NCI-H1048 (cell line): Measurements from ENCODE around the gene PRKCA.
"Not testable (repeated sequence)": the region's sequence is repeated elsewhere in the genome, so short reads cannot be mapped to it uniquely, and the experiment has no call there.

Source experiments
- DNase-seq: peaks from one replicate; lab custom pipeline; 2025; lab: John Stamatoyannopoulos, UW

The PRKCA gene

DNA sequence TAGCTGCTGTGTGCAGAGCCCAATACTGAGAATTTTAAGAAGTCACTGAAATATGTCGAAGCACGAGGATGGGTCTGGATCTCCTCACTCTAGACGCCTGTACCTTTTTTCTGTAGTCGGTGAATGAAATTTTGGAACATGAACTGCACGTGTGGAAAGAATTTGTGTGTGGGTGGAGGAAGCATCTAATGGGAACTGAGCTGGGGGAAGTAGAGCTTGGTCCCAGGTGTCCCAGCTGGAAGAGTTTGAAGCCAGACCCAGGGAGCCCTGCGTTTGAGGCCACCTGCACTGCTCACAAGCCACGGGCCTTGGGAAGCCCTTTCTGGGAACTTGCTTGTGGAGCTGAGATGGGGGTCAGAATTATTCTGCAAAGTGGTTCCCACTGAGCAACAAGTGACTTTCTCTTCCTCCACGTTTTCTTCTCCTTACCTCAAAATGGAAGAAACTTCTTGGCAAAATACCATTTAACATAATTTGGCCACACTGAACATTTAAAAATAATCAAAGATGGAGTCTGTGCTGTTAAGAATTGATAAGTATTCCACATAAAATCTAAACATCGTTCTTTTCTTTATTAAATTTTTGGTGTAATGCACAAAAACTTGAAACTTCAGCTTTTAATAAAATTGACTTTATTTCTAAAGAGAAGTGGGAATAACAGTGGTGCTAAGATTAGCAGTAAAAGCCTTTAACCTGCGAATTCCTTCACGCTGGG lies 163.8 kb downstream of the PRKCA start:
- no peak for DNase-seq

DNA sequence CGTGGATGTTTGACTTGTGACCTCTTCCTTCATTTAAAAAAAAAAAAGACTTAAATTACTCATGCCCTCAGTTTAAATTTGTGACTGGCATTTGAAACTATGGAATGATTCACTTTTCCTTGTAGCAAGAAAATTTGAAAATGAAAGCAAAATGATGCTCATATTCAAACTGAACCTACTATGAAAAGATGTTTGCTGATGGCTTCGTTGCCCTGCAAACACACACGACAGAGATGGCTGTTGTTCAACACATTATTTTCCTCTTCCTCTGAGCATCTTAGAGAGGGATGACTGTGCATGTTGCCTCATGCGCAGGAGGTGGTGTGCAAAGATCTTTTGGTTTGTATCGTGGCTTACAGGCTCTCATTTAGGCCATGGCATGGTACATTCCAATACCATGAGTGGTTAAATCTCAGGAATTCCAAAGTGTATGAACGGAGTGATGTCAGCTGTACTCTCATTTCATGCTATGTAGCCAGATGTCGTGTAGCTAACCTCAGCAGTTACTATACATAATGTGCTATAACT lies 164.5 kb downstream of the PRKCA start:
- DNase-seq: no peak

DNA sequence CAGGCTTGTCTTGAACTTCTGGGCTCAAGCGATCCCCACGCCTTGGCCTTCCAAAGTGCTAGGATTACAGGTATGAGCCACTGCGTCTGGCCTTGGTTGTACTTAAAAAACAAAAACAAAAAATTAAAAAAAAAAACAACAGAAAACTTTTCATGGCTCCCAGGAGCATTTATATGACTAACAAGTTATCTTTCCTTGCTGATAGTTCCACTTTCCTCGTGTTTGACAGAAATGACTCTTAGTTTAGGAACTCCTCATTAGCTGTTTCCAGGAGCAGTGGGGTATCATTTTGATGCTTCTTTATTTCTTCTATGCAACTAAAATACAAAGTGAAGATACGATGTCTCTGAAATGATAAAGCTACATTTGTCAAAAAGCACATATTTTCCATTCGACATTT lies 165.4 kb downstream of the PRKCA start:
- no peak for DNase-seq

DNA sequence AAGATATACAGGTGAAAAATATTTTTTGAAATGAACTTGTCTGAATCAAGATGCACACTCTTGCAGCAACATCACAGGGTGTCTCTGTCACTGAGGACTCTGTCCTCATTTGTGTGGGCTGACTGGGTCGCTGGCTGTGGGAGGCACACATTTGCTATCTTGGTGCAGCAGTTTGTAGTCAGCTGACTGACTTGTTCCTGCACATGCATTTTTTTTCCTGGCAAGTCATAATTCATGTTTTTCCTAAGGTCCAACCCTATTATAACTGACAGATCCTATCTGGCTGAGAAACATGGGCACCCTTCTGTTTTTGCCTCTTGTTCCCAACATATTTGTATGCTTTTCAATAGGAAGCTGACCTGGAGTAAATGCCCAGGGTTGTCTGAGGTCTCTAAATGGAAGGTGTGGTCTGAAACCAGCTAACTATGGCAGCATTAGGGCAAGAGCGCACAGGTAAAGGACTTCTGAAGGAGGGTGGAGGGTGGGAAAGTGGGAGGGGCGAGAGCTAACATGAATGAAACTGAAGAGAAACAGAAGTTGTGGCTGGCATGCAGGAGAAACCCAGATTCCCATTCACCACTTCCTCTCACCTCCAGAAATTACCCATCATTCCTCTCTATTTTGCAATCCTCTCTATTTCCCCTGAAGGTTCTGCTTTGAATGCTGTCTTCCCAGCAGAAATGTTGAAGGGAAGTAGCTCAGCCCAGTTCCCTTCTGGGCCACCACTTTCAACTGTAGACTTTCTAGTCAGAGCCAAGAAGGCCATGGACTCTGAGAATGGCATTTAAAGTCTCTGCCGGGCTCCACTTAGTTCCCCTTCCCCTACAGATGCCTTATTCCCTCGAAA lies 166.1 kb downstream of the PRKCA start:
- DNase-seq: no peak

DNA sequence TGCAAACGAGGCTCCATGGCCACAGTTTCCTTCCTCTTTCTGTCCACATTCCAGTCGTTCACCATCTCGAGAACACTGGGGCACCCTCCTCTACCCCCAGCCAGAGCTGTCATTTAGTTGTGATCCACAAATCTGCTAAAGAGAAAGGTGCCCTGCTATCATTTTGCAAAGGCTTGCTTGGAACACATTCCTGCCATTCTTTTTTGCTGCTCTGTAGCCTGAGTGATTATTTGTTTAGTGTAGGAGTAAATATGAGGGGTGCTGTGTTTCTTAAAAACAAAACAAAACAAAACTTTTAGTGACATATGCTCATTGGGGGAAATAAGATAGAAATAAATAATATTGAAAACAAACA lies 166.7 kb downstream of the PRKCA start:
- DNase-seq: no peak

DNA sequence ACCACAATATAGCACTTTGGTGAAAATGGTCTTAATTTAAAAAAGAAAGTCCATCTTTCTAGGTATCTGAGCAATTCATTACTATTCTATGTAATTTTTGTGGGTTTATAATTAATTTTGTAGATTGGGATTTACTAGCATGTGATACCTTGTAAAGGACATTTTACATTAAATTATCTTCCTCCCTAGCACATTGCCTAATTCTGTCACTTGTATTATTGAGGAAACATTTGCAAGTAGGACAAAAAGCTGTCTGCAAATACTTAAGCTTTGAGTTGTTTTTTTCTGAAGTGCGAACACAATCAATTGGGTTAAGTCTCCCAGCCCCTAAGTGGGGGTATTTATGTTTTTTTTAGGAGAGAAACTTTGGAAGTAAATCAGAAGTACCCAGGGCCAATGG lies 167.0 kb downstream of the PRKCA start:
- DNase-seq: no peak

DNA sequence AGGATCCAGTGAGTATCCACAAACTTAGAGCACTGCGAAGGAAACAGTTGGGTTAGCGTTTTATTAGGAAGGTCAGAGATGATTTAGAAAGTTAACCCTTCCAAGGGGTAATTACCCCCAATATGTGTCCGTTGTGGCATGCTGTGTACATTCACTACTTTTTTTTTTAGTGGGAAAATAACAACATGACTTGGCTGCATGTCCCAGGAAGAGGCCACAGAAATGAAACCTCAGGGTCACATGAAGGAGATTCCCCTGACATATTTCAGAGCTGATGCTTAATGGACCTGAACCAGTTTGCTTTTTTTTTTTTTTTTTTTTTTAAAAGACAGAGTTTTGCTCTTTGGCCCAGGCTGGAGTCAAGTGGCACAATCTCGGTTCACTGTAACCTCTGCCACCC lies 167.5 kb downstream of the PRKCA start:
- DNase-seq: no peak

DNA sequence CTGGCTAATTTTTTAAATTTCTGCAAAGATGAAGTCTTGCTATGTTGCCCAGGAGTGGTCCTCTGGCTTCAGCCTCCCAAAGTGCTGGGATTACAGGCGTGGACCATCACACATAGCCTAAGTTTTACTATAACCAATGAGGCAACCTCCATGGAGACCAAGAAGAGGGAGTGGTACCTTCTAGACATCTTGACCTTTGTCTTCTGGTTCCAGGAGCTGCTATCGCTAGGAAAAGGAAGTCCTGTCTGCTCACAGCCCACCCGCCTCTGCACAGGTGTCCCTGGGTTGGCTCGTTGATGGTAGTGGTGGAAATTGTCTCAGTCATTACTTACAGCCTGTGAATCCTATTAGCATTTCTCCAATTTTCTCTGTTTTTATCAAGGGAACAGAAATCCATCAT lies 169.7 kb downstream of the PRKCA start:
- DNase-seq: no peak

DNA sequence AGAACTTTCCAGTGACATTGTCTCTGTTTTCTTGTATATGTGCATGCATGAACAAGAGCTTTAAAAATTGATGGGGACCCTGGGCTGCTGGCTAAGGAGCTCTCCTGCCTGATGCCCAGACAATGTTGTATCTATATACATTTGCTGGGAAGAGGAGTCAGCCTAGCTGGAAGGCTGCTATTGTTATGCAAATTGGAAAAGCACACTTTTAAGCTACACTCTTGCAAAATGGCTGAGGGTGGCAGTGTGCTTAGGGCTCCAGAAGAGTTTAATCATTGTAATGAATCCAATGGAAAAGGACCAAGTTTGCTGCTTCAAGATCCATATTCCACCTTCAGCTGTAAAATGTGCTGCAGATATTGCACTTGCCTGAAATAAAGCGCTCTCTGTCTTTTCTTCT lies 171.8 kb downstream of the PRKCA start:
- DNase-seq: no peak

DNA sequence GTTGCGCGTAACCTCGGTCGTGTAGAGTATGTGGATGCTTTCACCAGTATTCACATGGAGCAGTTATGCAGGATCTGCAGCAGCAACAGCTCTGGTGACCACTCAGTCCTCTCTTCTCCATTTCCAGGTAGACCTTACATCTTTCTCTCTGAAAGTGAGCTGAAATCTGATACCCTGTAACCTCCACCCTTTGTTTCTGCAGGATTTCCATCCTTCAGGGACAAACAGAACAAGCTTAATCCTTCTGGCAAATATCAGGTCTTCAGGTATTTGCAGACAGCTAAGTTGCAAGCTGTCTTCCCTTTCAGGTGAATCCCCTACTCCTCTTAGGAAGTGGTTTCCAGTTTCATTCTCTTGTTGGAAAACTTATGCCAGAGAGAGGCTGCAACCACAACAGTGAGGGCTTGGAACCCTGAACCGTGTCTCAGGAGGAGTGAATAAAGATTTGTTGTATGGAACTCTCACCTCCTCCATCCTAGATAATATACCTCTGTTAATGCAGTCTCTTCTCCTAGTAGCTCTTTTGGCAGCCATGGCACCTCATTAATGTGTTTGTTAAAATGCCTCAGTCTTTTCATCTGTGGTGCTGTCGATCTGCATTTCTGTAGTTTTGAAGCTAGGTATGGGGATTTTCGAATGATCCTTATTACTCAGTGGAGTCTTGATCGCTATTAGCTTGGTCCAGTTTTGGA lies 172.5 kb downstream of the PRKCA start:
- DNase-seq: no peak

DNA sequence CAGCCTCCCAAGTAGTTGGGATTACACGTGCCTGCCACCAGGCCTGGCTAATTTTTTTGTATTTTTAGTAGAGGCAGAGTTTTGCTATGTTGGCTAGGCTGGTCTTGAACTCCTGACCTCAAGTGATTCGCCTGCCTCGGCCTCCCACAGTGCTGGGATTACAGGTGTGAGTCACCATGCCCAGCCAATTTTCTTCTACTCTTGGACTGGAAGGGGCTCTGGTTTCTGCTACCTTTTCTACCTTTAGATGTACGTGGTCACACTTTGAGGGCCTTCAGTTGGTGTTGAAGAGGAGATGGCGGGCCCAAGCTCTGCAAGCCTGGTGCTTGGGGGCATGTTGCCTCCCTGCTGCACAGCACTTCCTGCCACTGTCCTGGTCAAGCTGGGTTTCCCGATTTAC lies 173.6 kb downstream of the PRKCA start:
- DNase-seq: no peak

DNA sequence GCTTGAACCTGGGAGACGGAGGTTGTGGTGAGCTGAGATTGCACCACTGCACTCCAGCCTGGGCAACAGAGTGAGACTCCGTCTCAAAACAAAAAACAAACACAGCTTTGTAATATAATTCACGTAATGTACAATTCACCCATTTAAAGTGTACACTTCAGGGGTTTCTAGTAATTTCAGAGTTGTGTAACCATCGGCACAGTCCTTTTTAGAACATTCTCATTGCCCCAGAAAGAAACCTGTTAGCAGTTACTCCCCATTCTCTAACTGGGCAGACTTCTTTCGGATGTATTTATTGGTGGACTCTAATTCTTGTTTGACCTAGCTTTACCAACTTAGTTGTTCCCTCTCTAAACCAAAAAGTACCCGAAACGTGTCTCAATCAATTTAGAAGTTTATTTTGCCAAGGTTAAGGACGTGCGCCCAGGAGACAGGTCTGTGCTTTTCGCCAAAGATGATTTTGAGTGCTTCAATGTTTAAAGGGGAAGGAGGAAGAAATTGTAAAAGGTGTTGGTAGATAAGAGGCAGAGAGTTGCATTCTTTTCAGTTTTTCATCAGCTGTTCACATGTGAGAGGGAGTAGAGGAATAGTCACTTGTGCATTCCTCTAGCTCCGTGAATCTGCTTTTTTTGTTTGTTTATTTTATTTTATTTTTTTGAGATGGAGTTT lies 175.3 kb downstream of the PRKCA start:
- no peak for DNase-seq

DNA sequence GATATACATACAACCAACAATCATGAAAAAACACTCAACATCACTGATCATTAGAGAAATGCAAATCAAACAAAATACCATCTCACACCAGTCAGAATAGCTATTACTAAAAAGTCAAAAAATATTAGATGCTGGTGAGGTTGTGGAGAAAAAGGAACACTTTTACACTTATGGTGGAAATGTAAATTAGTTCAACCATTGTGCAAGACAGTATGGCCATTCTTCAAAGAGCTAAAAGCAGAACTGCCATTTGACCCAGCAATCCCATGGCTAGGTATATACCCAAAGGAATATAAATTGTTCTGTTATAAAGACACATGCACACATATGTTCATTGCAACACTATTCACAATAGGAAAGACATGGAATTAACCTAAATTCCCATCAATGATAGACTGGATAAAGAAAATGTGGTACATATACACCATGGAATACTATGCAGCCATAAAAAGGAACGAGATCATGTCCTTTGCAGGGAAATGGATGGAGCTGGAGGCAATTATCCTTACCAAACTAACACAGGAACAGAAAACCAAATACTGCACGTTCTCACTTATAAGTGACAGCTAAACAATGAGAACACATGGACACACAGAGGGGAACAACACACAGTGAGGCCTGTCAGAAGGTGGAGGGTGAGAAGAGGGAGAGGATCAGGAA lies 176.9 kb downstream of the PRKCA start:
- DNase-seq: not testable (repeated sequence)

DNA sequence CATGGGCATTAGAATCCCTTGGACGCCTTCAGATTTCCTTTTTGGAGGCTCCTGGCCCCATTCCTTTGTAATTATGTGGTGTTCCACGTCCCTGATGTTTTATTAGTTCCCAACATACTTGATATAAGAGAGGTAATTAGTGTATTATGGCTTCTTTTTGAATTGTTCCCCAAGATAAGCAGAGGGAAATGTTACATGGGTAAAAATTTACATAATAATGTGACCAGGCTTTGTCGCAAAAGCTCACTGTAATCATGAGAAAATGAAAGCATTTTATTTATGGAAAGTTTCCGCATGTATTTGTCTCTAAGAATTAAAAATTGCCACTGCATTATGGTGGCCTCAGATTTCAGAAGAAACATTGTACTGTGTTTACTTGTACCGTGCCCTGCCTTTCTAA lies 177.8 kb downstream of the PRKCA start:
- no peak for DNase-seq

DNA sequence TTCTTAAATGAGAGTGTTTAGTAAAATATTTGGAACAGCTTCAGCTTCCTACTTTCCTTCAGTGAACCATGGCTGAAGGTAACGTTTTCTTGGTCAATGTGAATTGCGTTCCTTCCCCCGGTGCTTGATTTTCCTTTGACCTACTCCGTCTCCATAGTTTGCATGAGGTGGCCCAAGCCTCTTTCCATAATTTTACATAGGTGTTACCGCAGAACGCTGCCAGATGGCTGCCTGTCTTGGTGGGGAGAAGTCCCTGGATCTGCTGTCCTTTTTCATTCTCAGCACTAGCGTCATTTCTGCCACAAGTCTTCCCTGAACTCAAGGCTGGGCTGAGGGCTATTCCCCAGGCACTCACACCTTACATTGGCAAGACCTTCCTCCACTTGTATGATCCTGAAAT lies 178.4 kb downstream of the PRKCA start:
- no peak for DNase-seq

DNA sequence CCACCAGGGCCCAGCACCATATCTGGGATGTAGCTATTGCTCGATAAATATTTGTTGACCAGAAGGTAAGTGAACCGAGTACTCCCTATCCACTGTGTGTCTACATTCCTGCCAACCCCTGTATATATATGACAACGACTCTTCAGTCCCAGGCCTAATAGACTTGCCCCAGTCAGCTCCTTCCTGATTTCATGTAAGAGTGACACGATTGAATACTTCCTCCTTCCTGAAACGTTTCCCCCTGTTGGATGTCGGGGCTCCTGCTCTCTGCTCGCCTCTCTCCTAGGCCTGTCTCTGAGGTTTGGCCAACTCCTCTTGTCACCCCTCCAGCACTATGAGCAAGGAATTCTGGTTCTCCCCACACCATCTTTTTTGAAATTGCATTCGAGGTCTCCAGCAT lies 178.9 kb downstream of the PRKCA start:
- DNase-seq: no peak

DNA sequence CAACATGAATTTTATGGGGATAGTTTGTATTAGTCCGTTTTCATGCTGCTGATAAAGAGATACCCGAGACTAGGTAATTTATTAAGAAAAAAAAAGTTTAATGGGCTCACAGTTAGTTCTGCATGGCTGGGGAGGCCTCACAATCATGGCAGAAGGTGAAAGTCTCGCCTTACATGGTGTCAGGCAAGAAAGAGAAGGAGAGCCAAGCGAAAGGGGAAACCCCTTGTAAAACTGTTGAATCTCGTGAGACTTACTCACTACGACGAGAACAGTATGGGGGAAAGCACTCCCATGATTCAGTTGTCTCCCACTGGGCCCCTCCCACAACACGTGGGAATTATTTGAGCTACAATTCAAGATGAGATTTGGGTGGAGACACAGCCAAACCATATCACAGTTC lies 181.5 kb downstream of the PRKCA start:
- DNase-seq: no peak

DNA sequence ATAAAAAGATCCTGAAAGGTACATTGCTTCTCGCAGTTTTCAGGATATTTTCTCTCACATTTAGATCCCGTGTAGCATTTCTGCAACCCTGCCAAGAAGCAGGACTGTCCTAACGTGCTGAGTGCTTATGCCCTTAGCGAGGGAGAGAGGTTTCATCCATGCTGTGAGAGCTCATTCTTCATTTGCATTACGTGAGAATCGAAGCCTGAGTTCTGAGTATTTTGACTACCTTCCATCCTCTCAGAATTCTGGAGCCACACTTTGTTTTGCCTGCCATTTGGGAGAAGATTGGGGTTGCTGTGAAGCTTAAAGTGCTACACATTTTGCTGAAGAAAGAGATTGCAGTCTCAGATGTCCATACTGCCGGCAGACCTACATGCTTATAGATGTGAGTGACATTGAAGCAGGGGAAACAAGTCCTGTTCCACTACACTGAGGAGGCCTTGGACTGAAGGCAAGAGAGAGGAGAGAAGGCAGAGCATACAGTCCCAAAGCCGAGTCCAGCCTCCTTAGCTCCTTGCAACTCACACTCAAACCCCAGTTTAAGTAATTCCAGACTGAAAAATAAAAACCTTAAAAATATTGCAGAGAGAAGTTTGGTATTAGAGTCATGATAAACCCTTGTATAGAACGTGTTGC lies 183.0 kb downstream of the PRKCA start:
- no peak for DNase-seq

DNA sequence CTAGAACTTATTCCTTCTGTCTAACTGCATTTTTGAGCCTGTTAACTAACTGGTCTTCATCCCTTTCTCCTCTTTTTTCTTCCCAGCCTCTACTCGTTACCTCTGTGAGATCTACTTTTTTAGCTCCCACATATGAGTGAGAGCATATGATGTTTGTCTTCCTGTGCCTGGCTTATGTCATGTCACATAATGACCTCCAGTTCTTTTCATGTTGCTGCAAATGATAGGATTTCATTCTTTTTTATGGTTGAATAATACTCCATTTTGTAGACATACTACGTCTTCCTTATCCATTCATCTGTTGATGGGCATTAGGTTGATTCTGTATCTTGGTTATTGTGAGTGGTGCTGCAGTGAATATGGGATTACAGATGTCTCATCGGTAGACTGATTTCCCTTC lies 184.7 kb downstream of the PRKCA start:
- DNase-seq: no peak

DNA sequence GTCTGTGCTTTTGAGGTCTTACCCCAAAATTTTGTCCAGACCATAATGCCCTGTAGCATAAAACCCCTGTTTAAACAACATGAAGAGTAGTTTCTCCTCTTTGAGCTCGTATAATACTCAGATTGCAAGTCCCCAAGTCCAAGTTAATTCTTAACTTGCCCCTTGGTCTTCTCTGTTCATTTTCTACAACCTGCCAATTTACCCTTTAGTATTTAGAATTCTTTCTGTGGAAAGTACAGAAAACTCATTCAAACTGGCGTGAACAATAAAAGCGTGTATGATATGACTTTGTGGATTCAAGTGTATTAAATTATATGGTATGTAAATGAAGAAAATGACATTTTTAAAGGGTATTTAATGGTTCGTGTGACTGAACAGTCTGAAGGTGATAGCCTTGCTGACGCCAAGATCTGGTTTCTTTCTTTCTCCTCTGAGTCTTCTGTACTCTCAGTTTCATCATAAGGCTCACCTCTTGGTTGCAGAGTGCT lies 185.6 kb downstream of the PRKCA start:
- no peak for DNase-seq

DNA sequence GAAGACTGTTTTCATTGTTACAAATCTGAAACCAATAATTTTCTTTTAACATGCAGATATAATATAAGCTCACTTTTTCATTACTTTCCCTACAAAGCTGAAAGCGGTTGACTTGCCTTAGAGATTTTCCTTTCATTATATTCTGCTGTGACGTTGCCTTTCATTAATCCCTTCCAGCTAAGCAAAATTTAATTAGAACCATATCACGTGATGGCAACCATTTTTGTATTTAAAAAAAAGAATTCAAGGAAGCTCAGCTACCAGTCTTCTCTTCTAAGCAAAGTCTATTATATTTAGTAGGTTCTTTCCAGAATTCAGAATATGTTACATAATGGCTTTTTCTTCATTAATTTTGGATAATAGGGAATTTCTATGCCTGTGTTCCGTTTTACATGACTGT lies 186.5 kb downstream of the PRKCA start:
- no peak for DNase-seq
